ENCODE data around the gene PCYOX1L. TPM values are rescaled to one million over a fixed set of nuclear protein-coding genes. Genes with fewer than 3 reads are reported as not detected.
A peak's percentile ranks its signal among the peaks of the same experiment; 100 is the strongest.

The PCYOX1L gene
- total and polyA plus RNA-seq, 2 of the 8 experiments (the other 6 are each of a cell fraction or from before 2014, with no cell fraction given), result 6.8 to 17.2 TPM

DNA sequence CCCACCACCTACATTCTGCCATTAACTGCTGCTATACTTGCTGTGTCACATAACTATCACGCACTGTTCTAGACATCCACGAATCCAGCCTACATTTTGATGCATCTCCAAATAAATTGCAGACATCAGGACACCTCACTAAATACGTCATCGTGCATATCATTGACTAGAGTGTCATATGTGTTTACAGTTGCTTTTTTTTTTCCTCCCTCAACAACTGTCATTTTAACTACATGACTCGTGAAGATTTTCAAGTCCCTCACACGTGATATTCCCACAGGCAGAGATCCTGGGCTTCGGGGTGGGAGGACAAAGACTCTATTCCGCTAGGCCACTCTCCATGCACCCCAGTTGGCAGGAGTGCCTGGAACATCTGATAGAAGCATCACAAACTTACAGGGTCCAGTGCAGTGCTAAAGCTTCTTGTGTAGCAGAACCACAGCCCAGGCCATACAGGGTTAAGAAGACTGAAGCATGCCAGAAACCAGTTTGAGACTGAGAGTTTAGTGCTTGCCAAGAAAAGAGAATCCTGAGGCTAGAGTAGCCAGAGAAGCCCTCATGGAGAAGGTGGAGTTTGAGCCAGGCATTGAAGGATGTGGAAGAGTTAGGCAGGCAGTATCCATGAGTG, 1.1 kb downstream of the PCYOX1L start:
- WGBS, 2 experiments (ENCODE audit: extremely low coverage in 1 of 2, insufficient coverage in 1 of 2, insufficient read length in 1 of 2, insufficient replicate concordance in 2 of 2, low coverage in 1 of 2, low lambda C conversion rate in 2 of 2, missing lambda C conversion rate in 1 of 2), result 93% methylated on average over 8 of the region's 8 CpGs; no CpG with 5 or more reads in 1 of the 2 experiments
- Histone ChIP-seq H2BK20ac (ENCODE audit: low read length) (no peak overlapping the region), H3K27me3 (replicated peaks in 1 of 4; ENCODE audit: control insufficient read depth in 3 of 4, extremely low read depth in 1 of 4, insufficient read depth in 3 of 4, low read length in 3 of 4) (no peaks in the 10 kb centered on the region; a peak in 1 of 7 replicates), H4K5ac (ENCODE audit: insufficient read length, low read depth, low read length) (no peak overlapping the region), H2BK5ac (ENCODE audit: low read depth, low read length) (no peak overlapping the region), H2BK12ac (ENCODE audit: low read depth, low read length) (no peak overlapping the region), H3K79me1 (ENCODE audit: low read depth, low read length) (peaks cover 8% of the 10 kb centered on the region), H3K23me2 (ENCODE audit: low read depth, low read length) (peaks cover 6% of the 10 kb centered on the region; the same call in 1 of the 2 replicates), H3K56ac (replicated peaks; ENCODE audit: insufficient read length, low read depth, low read length) (no peak overlapping the region), H2AFZ (ENCODE audit: low read length) (no peak overlapping the region), H3K4ac (replicated peaks; ENCODE audit: insufficient read length, low read depth, low read length) (no peak overlapping the region), H3K9me3 (ENCODE audit: insufficient read depth in 2 of 2, low read depth in 1 of 2, low read length in 1 of 2) (no peaks in the 10 kb centered on the region), H4K8ac (ENCODE audit: extremely low read depth, insufficient read depth, low read length) (no peak overlapping the region), H3K4me1 (replicated peaks in 1 of 4; ENCODE audit: control insufficient read depth in 3 of 4, insufficient read depth in 4 of 4, low read length in 3 of 4) (peaks cover 0 to 6% (median 2%) of the 10 kb centered on the region in 4 experiments; a peak in 5 of 7 replicates), H3K4me3 (ENCODE audit: extremely low read depth in 1 of 4, insufficient read depth in 2 of 4, low read depth in 3 of 4, low read length in 4 of 4) (peak overlapping the region in 2 of 4 experiments; percentile 68 to 87; a peak in 3 of 8 replicates), H2BK15ac (ENCODE audit: low read length) (no peak overlapping the region), H3K18ac (ENCODE audit: extremely low read depth, low read length) (no peak overlapping the region), H3K9ac (replicated peaks in 1 of 4; ENCODE audit: extremely low read depth in 1 of 4, low read depth in 3 of 4, low read length in 3 of 4) (no peak overlapping the region), H4K20me1 (replicated peaks in 1 of 2; ENCODE audit: control insufficient read depth in 1 of 2, insufficient read depth in 2 of 2, low read length in 2 of 2) (peaks cover 0 to 11% of the 10 kb centered on the region in 2 experiments), H3K79me2 (ENCODE audit: control insufficient read depth in 1 of 2, insufficient read depth in 2 of 2, low read length in 2 of 2) (0 out of 4 replicates have a peak, but pooled peaks cover 0 to 5% of the 10 kb centered on the region in 2 experiments), H3K4me2 (ENCODE audit: insufficient read depth in 1 of 2, low read depth in 2 of 2, low read length in 2 of 2) (peak overlapping the region; percentile 86 to 88; a peak in 3 of 4 replicates), H4K91ac (replicated peaks; ENCODE audit: insufficient read length, low read length) (no peak overlapping the region), H2BK120ac (replicated peaks; ENCODE audit: low read depth, low read length) (no peak overlapping the region), H3K27ac (ENCODE audit: low read depth, low read length) (no peak overlapping the region), H2AK5ac (ENCODE audit: low read depth, low read length) (no peak overlapping the region), H3K23ac (ENCODE audit: insufficient read length) (no peak overlapping the region), H3K14ac (ENCODE audit: insufficient read length) (no peak overlapping the region), H3K36me3 (ENCODE audit: control insufficient read depth in 2 of 4, insufficient read depth in 4 of 4, low read length in 3 of 4) (peaks cover 2 to 15% (median 3%) of the 10 kb centered on the region in 4 experiments; a peak in 6 of 8 replicates)
- DNase-seq (ENCODE audit: low read depth in 1 of 2, low spot score in 2 of 2) (no peak), FAIRE-seq (no peak)
- POLR2A ChIA-PET (ENCODE audit: partially characterized antibody), result interaction anchor here (3.3 to 5.8 kb wide), 2 partner anchors 13 kb away, joined by 16 to 72 read pairs; partner anchors contain the start of gene GRPEL2
- CTCF ChIA-PET (ENCODE audit: partially characterized antibody), result interaction anchor here (0.8 to 46.1 kb wide), 2 partner anchors 79 to 83 kb away, joined by 3 to 1310 read pairs; no protein-coding TSS in a partner anchor
- no peak for TF ChIP-seq EP300 (IDR thresholded peaks at IDR 0.05; ENCODE audit: borderline replicate concordance in 1 of 2, low read depth in 2 of 2, low read length in 2 of 2)
- TF ChIP-seq, protein P1, sequence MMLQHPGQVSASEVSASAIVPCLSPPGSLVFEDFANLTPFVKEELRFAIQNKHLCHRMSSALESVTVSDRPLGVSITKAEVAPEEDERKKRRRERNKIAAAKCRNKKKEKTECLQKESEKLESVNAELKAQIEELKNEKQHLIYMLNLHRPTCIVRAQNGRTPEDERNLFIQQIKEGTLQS (IDR thresholded peaks at IDR 0.05; ENCODE audit: insufficient read depth, low read depth, low read length), result no peak
